PC-9 (cell line): ENCODE measurements around the gene DCLK3.

Experiments
- CTCF ChIP-seq: fragments of 200-600 bp; sonication (generic); conservative IDR thresholded peaks from 2 replicates; pipeline ENCODE4 v1.6.1; 2017; ENCODE audit warnings: mixed run types, antibody characterized with exemption, mild to moderate bottlenecking, moderate library complexity
- EZH2 ChIP-seq: fragments of 200-600 bp; sonication (generic); IDR thresholded peaks from 2 replicates; pipeline ENCODE4 v1.8.0; 2017; ENCODE audit warnings: antibody characterized with exemption, low read depth

DNA sequence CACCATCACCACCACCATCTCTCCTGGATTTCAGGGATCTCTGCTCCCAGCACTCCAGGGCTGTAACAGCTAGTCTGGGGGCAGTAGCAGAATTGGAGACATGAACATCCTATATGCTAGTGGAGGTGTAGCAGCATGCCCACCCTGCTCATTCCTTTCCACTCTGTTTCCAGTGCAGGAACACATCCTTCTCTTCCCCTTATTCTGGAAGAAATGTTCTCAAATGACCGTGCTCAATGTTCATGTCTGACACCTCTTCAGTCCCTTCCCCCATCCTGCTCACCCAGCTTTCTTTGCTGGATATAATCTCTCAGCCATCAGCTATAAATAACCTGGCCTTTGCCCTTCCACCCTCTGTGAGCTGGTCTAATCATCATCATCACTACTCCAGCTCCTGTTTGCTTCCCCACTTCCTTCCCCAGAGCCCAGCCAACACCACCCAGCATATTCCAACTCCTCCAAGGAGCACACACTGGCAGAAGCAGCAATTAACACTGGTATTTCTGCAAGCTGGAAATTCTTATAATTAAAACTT lies 31.1 kb downstream of the DCLK3 start:
- TF ChIP-seq CTCF, result no peak
- no peak for TF ChIP-seq EZH2
